ENCODE results near the gene CASKIN1.

The CASKIN1 gene

DNA sequence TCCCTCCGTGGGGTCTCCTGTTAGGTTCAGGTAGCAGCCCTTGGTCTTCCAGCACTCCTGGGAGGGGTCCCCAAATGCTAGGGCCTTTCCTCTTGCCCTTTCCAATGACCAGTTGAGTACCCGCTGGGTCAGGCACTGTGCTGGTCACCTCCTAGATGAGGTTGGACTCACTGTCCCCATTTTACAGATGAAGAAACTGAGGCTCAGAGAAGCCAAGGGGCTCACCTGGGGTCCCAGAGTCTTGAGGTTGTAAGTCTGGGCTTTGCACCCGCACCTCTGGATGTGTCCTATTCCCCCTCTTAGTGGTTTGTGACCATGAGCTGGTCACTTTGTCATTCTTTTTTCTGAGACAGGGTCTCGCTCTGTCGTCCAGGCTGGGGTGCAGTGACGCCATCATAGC lies 1.4 kb upstream of the CASKIN1 start:
- TF ChIP-seq, protein P1, sequence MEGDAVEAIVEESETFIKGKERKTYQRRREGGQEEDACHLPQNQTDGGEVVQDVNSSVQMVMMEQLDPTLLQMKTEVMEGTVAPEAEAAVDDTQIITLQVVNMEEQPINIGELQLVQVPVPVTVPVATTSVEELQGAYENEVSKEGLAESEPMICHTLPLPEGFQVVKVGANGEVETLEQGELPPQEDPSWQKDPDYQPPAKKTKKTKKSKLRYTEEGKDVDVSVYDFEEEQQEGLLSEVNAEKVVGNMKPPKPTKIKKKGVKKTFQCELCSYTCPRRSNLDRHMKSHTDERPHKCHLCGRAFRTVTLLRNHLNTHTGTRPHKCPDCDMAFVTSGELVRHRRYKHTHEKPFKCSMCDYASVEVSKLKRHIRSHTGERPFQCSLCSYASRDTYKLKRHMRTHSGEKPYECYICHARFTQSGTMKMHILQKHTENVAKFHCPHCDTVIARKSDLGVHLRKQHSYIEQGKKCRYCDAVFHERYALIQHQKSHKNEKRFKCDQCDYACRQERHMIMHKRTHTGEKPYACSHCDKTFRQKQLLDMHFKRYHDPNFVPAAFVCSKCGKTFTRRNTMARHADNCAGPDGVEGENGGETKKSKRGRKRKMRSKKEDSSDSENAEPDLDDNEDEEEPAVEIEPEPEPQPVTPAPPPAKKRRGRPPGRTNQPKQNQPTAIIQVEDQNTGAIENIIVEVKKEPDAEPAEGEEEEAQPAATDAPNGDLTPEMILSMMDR (conservative IDR thresholded peaks at IDR 0.05; ENCODE audit: low read depth, low read length), result no peak
- no peak overlapping the region for H3K4me3 ChIP-seq (ENCODE audit: low read depth, low read length)

DNA sequence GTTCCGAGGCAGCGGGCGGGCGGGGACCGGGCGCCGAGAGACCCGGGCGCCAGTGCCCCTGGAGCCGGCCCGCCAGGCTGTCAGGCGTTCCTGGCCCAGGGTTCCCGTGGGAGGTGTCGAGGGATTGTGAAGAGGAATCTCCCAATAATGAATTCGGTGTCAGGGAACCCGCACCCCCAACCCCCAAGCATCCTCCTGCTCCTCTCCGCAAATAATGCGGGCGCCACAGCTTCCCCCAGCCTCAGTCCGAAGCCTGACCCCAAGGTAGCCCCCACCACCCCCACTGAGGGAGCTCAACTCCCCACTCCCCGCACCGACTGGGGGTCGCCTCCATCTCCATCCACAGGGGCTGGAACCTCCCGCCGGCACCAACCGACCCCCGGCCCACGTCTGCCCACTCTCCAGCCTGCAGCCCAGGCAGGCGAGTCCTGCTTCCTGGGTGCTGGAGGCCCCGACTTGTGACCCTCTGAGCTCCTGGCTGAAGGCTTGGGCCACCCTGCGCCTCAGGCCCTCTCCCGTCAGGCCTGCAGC lies 641 bp upstream of the CASKIN1 start:
- TF ChIP-seq, protein P1 (conservative IDR thresholded peaks at IDR 0.05; ENCODE audit: low read depth, low read length), result no peak
- H3K4me3 ChIP-seq (ENCODE audit: low read depth, low read length), result no peak overlapping the region
- no peak for DNase-seq (ENCODE audit: low read depth)

More for the DNA sequence above, 1.4 kb upstream of the CASKIN1 start:
- DNase-seq (ENCODE audit: low read depth), result no peak

DNA sequence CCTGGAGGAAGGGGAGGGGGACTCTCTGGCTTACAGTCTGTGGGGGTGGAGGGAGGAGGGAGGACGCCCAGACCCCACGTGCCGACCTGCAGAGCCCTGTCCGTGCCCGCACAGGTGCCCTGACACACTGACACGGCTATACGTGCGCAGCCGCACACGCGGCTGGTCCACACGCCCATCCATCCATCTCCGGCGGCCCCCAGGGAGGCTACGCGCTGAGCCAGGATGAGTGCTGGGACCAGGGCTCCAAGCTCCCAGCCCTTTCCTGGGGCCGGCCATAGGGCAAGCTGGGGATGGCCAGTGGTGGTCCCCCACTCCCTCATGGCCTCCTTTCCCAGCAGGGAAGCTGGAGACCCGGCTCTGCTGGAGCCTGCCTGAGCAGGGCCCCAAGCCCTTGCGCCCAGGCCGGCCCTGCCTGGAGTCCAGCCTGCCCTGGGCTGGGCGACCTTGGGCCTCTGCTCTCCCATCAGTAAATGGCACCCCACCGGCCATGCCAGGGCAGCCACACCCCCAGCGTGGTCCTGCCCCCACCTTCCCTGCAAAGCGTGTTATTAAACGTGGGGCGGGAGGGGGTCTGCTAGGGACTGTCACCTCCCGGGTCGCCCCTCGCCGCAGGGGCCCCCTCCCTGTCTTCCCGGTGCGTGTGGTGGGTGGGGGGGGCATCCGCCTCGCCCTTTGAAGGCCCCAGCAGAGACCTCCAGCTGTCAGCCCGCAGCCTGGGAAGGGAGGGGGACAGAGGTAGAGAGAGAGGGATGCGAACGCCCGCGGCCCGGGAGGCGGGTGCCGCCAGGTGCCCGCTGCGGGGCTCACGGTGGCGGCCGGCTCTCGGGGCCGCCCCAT lies 863 bp downstream of the CASKIN1 start:
- no peak for DNase-seq (ENCODE audit: low read depth)
- no peak overlapping the region for H3K4me3 ChIP-seq (ENCODE audit: low read depth, low read length)
- TF ChIP-seq, protein P1 (conservative IDR thresholded peaks at IDR 0.05; ENCODE audit: low read depth, low read length), result no peak

DNA sequence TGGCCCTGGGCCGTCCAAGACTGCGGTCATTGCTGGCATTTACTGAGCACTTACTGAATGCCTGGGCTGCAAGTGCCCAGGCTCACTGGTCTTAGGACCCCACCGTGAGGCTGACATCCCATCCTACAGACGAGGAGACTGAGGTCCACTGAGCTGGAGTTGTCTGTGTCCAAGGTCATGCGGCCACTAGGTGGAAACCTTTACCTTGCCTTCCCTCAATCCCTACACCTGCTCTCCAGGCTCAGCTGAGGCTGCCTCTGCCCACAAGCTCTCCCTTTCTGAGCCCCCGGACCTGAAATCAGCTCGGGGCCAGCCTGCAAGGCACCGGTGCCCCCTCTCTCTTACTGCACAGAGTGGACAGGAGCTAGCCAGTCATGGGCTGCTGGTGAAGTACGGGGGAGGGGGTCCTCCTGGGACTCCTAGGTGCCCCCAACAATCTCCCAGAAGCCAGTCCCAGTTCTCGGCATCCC lies 1.5 kb downstream of the CASKIN1 start:
- TF ChIP-seq, protein P1 (conservative IDR thresholded peaks at IDR 0.05; ENCODE audit: low read depth, low read length), result peak; percentile 48
- H3K4me3 ChIP-seq (ENCODE audit: low read depth, low read length), result no peak overlapping the region
- DNase-seq (ENCODE audit: low read depth), result peak; percentile 59

DNA sequence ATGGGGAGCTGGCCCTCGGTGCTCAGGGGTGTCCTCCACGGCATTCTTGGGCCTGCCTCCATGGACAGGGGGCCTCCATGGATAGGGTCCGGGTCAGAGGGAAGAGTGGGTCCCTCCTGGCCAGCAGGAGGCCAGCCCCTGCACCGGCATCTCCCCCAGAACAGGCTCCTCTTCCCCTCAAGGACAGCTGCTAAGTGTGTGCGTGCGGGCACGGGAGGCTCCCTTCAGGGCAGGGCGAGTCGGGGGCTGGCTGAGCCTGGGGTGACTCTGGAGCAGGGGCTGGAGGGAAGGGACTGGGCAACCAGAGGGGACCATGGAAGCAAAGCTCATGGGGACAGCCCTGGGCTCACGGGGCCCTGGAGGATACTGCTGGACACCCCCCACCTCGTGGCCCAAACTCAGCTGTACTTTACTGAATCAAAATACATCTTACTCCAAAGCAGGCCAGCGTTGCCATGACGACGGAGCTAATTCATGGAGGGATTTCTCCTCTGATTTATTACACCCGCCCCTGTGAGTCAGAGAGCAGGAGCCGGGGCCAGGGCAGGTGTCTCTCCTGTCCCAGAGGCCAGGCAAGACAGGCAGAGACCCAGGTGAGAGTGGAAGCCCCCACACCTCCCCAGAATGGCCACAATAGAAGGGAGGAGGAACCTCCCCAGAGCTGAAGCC lies 2.1 kb downstream of the CASKIN1 start:
- peak; percentile 34 for DNase-seq (ENCODE audit: low read depth)
- TF ChIP-seq, protein P1 (conservative IDR thresholded peaks at IDR 0.05; ENCODE audit: low read depth, low read length), result no peak
- H3K4me3 ChIP-seq (ENCODE audit: low read depth, low read length), result no peak overlapping the region

DNA sequence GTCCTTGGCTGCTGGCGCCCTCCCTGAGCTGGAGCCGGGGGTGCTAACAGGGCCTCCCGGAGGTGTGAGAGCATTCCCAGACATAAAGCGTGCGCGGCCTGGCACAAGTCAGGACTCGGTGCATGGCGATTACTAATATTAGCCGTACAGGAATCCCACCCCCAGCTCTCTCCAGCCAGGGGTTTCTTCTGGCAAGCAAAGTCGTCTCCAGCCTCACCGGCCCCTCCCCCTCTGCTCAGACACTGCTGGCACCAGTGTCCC lies 5.0 kb downstream of the CASKIN1 start:
- TF ChIP-seq, protein P1 (conservative IDR thresholded peaks at IDR 0.05; ENCODE audit: low read depth, low read length), result no peak
- no peak for DNase-seq (ENCODE audit: low read depth)
- no peak overlapping the region for H3K4me3 ChIP-seq (ENCODE audit: low read depth, low read length)

Measured in choroid plexus epithelial cell (primary cell).